Fibroblast of gingiva (primary cell): Measurements from ENCODE around the gene PRKD1.
A peak's percentile ranks its signal among the peaks of the same experiment; 100 is the strongest.

Experiments
- DNase-seq: peaks from one replicate; pipeline ENCODE4 v3.0.0-alpha.2; 2011; ENCODE audit warnings: low read depth

PRKD1 gene

DNA sequence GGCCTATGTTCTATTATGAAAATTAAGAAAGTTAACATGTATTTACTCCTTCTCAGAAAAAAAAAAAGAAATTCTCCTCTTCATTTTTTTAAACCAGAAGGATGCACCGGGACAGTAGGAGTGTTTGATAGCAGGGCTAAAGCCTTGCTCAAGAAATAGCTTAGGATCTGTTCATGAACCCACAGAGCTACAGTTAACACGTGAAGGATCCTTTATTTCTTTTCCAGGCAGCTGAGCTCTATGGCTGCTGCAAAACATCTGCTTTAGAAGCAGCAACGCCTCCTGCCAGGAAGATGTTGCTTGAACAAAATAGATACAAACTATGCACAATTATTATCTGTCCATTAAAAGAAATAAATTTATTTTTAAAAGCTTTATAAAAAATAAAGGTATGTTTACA, 254.8 kb downstream of the PRKD1 start:
- no peak for DNase-seq

DNA sequence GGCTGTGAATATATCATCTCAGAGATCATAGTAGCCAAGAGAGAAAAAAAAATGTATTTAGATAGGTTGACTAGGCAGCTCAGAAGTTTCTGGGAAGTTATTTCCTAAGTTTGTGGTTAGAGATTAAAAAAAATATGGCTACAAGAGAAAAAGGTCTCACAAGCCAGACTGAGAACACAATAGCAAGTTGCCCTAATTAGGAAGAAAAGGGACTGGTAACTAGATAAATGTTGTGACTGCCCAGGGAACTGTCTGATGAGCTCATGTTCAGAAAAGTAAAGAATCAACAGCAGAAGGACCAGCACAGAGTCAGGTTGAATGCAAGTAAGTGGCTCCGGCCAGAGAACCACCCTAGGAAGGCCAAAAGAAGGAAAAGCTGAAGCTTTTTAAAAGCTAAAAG, 256.6 kb downstream of the PRKD1 start:
- peak; percentile 73 for DNase-seq

DNA sequence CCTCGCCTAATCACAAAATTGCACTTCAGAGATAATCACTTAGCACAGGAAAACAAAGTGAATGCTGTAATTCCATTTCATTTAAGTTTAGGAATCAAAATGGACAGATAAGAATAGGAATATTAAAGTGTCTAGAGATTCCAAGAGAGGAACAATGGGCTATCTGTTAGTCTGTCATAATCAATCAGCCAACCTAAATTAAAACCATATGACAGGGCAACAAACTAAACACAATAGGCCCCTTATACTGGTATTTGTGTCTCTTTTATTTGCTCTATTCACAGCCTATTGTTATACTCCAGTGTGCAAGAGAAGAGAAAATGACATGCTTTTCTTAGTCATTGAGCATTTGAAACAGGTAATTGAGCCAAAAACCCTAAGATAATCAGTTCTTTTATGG, 259.4 kb downstream of the PRKD1 start:
- DNase-seq = no peak

DNA sequence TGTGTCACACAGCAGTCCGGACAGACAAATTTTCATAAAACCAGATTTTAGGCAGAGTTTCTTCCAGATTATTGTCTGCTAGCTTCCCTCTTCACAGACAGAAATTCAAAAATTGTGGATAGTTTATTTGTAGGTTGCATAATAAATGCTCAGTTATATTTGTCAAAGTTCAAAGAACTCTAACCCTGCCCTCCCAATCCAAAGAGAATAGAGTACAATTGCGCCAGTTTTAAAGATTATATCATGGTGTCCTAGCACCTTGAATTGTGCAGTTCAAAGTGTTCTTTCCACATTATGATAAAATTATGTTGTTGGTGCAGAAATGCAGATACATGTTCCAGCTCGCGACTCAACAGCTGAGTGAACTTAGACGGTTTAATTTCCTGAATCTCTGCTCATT, 263.1 kb downstream of the PRKD1 start:
- no peak for DNase-seq

DNA sequence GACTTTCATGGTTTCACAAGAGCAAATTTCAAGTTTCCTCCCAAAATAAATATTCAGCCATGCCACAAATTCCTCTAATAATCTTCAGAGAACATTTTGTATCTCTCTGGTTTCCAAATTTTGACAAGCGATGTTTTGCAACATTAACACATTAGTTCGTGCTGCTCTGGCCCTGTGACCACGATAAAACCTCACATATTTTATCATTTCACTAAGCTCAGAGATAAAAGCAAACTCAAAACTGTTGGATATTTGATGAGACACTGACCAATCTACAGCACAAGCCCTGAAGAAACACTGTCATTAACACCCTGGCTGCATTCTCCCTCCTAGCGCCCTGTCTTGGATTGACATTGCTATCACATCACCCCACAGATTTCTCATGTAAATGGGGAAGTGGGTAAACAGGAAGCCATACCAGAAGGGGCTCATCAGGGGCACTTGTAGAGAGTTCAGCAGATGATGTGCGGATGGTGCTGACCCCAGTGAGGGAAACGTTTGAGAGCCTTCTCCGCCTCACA, 264.3 kb downstream of the PRKD1 start:
- peak; percentile 80 for DNase-seq

DNA sequence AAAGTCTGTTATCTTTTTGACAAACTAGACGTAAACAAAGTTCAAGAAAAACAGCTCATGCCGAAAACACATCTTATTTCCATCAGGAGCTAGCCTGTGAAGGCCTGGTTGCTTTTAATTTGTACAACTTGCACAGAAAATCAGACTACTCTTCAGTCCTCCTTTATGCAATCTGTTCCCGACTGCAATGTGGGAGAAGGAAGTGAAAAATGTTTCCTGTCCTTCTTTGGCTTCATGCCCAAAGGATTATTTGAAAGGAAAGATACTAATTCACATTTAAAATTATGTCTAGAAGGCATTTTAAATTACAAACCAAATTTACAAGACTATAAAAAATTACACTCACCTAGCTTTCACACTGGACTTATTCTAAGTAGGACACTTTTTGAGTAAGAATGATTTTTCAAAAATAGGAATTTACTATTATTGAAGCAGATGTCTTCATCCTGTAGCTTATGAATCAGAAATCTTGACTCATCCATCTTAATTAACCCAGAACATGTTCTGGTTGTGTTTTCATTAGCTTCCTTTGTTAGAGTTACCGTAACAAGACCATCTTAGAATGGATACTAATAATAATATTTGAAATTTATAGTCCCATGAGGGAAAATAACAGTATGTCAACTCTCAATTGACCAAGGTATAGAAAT, 272.6 kb downstream of the PRKD1 start:
- DNase-seq = peak; percentile 48

DNA sequence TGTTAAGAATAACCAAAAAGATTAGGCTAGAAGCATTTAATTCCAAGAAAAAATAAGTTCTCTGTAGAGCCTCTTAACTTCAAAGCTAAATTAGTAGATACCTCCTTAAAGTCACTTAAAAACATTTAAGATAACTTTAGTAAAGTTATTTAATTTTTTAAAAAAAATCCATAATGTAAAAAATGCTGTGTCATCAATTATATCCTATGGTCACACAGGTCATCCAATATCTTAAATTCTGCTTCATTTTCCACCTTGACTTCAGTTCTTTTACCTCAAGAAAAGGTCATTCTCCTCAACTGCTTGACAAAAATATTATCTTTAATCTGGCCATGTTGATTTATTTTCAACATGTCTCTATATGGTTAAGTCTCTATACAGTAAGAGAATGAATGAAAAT, 274.3 kb downstream of the PRKD1 start:
- DNase-seq = no peak

DNA sequence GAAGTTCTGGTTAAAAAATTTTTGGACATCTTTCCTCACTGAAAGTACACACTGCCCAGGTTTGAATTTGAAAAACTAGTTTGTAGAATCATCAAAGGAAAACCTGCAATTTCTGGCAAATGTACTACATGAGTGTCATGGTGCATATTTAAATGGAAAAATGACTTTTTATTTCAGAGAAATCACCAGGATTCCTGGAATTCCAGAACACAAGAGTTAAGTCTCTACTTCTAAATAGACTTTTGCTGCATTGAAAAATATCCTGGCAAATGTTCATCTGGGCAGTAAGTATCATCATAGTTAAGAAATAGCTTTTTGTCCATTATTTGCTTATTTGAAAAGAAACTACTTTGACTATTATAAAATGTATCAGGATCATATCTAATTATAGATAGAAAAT, 275.1 kb downstream of the PRKD1 start:
- peak; percentile 10 for DNase-seq

DNA sequence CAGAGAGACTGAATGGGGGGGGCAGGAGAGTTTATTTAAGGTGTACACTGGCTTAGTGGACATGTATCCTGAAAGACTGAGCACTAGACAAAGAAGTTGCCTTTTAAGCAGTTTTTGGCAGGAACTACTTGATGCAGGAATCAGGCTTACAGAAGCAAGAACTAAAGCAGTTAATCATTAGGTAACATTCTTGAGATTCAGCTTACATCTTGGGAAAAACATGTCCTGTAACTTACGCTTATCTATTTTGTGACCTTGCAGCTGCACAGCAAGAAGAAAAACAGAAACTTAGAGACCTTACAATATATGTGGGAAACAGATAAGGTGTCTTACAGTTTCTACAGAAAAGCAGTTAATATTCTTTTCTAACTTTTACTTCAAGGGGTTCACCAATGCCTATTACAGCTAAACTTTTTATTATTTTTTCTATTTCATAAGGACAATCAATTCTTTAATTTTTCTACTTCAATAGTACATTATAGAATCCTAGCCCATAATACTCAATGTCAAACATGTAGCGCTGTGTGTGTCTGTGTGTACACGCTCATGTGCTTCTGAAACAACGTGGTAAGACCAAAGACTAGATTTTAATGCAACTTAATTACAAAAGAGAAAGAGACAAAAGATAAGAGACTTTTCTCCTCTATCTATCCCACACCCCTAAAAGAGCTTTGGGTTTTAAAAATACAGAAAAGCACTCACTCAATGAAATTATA, 276.9 kb downstream of the PRKD1 start:
- no peak for DNase-seq

DNA sequence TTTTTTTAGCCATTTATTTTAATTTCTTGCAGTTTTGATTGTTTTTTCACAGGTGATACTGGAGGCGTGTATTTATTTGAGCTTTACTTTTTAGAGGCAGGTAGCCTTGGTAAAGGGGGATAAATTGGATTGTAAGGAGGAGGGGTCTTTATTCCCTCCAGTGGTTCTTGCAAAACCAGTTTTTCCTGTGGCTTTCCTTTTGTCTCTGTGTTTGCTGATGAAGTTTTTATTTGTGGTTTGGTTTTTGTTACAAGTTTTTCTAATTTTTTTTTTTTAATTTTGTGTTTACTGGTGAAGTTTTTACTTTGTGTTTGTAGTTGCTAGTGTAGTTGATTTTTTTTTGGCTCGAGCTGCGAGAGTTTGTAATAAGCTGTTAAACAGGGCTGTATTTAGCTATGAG, 278.5 kb downstream of the PRKD1 start:
- no peak for DNase-seq

DNA sequence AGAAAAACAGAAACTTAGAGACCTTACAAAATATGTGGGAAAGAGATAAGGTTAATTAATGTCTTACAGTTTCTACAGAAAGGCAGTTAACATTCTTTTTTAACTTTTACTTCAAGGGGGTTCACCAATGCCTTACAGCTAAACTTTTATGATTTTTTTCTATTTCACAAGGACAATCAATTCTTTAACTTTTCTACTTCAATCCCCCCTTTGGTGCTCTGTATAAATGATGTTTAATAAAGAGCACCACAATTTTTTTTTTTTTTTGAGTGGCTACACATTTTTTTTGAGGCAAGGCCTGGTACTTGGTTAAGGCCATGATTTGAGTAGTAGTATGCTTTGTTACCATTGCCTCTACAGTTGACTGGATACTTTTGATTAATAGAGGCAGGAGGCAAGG, 279.6 kb downstream of the PRKD1 start:
- DNase-seq = no peak

DNA sequence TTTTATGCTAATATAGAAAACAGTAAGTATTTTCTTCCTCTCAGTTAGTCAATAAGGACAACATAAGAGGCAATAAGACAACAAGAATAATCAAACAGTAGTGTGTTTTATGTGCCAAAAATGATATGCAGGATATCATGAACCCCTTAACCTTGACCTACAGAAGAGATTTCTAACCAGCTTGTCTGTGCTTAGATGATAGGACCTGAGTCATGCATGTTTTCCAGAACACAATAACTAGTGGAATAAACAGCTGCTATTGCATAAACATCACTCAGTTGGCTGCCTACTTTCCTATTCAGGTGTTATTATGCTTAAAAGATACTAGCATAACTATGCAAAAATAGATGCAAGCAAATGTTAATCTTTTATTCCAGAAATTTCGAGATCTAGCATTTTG, 282.5 kb downstream of the PRKD1 start:
- DNase-seq = no peak

DNA sequence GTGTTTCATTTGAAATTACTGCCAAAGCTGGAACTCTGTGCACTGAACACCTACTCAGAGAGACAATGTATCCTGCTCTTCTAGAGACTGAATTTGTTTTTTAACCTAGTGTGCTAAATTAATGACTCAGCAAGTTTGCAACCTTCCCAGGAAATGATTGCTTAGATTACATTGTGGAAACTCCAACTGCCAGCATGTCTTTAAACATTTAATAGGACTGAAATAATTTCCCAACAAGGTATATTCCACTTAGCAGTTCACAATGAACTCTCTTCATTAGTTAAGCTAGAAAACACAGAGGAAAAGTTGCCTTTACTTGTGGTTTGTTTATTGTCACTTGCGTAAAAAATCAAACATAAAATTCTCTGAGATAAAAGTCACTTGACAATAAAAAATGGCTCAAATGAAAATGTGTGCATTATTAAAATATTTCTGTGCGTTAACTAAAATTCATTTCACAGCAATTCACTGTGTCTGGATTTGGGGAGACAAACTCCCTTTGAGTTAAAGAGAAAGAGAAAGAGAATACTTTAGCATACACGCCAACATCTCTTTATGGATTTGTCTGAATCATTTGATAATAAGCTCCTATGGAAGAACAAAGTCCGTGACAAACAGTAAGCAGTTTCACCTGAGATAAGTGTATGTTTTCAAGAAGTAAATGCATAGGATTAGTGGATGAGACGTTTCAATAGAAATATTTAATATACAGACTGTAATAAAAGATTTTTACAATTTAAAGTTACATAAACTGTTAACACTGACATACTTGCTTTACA, 284.0 kb downstream of the PRKD1 start:
- DNase-seq = peak; percentile 68

DNA sequence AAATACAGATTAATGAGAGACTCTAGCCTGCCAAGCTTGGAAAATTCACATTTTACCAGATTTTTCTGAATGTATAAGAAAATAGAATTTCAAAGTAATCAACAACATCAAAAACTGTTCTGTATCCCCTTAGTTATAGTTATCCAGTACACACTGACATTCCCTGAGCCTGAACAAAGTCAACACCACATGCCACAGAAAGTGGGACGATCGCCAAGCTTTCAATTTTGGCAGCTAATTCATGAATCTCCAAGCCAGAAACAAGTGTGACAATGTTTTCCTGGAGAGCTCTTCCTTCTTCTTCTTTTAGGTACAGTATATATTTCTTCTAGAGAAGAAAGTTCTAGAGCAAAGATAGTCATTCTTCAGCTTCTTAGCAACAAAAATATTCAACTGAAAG, 290.2 kb downstream of the PRKD1 start:
- peak; percentile 78 for DNase-seq

DNA sequence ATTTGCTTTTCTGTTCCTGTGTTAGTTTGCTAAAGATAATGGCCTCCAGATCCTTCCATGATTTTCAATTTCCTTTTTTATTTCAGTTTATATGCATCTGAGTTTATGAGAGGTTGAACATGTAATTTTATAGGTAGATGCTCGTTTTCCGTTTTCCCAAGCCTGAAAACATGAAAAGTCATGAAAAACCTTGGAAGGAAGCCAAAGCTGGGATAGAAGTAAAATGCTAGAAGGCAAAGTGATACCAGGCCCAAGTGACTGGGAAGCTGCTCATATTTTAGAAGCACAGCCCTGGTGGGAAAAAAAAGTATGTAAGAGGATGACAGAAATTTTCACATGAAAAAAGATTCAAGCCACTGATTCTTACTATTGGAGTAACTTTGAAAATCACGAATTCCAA, 290.8 kb downstream of the PRKD1 start:
- no peak for DNase-seq

DNA sequence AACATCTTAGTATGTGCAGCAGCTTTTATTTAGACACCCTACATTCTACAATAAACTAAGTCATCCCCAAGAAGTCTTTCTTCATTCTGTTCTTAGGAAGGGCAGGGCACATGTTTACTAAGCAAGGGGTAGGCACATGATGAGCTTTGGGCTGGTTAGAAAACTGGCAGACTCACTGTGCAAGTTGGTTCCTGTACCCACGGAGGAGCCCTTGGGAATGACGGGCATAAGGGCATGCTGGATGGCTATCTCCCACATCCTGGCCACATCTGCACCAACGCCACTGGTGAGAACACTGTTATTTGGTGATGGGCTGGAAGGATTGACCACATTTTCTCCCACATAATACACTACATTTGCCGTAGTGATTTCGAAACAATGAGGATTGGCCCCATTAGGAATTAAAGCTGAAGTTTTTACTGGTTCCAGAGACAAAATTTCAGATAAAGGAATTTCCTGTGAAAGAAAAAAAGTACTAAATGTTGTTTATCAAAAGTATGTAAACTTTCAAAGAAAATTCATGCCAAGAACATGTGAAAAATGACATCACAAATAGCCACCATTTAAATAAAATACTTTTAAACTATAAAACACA, 297.0 kb downstream of the PRKD1 start:
- DNase-seq = peak; percentile 41

DNA sequence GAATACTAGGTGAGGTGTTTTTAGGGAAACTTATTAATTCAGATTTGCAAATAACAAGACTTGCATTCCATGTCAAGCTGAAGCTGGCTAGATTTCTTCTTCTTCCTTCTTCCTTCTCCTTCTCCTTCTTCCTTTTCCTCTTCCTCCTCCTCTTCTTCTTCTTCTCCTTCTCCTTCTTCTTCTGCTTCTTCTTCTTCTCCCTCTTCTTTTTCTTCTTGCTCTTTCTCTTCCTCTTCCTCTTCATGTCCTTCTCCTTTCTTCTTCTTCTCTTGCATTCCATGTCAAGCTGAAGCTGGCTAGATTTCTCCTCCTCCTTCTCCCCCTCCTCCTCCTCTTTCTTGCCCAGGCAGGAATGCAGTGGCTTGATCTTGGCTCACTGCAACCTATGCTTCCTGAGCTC, 297.8 kb downstream of the PRKD1 start:
- no peak for DNase-seq

DNA sequence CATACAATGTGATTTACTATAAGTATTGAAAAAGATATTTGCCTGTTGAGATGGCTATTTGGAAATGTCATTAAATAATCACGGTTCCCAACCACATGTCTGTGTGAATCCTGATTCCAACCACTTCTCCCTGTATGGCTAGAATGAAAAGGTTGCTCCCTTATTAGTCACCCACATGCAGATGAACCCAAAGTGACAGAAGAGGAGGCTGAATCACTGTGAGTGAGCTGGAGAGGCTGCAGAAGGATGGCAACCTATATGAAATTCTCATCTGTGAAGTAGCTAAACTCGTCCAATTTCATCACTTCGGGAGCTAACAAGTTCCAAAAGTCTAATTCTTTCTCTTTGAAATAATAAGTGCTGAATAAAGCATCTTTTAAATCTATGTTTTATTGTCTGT, 300.5 kb downstream of the PRKD1 start:
- DNase-seq = peak; percentile 4

DNA sequence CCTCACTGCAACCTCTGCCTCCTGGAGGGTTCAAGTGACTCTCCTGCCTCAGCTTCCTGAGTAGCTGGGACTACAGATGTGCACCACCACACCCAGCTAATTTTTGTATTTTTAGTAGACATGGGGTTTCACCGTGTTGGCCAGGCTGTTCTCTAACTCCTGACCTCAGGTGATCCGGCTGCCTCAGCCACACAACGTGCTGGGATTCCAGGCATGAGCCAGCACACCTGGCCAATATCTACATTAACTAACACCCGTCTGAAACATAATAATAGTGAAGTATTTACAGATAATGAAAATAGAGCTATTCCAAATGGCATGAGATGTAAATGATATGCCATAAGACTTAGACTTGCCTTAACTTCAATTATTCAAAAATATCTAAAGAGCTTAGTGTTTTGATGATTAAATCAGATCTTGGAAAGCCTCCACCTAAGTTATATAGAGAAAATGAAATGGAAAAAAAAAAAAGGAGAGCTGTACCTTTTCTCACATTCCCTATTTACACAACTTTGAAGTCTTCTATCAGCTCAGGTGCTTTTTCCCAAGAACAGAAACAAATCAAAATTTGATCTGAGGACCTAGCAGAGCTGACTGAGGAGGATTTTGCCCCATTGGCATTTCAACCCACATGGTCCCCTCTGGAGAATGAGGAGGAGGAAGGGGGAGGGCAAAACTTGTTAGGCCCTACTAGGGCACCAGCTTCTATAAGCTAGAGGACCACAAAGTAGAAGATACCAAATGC, 309.2 kb downstream of the PRKD1 start:
- no peak for DNase-seq

DNA sequence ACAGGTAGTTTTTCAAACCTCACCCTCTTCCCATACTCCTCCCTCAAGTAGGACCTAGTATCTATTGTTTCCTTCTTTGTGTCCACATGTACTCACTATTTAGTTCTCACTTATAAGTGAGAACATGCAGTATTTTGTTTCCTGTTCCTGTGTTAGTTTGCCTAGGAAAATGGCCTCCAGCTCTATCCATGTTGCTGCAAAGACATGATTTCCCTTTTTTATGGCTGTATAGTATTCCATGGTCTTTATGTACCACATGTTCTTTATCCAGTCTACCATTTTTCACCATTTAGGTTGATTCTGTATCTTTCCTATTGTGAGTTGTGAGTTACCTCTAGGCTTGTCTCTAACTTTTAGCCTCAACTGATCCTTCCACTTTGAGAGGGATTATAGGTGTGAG, 310.7 kb downstream of the PRKD1 start:
- DNase-seq = no peak

DNA sequence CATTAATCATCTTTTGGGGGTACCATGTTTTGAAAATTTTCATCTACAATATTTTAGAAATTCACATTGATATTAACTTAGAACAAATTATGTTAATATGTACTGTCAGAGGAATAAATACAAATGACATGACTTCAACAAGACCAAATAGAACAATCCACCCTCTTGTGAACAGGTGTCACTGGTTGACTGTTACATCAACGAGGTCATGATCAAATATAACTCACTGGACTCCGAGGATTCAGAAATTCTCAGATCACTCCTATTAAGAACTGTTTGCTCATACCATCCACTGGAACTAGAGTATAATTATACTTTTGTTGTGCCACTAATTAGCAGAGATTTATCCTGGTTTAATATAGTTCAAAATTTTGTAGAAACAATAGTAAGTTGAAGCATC, 318.8 kb downstream of the PRKD1 start:
- no peak for DNase-seq

DNA sequence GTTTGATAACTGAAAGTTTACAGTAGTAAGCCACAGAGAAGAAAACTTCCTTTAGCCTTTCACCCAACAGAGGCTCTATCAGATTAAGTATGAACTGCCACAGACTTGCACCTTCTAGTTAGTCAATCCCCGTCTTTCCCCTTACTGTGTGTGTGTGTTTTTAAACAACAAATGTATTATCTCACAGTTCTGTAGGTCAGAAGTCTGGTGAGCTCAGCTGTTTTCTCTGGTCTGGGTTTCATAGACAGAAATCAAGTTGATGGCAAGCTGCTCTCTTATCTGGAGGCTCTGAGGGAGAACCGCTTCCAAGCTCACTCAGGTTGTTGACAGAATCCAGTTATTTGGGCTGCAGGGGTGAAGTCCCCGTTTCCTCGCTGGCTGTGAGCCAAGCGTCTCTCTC, 320.5 kb downstream of the PRKD1 start:
- DNase-seq = no peak
